ENCODE measurements around the gene ADK.

ADK gene

GRCh38 chr10:74743401-74743800 is 592.4 kb downstream of the ADK start:
- no peak for TF ChIP-seq CTCF (IDR thresholded peaks at IDR 0.05; ENCODE audit: low read depth, low read length)
- H3K4me3 ChIP-seq (replicated peaks in 1 of 2; ENCODE audit: low read depth in 2 of 2, low read length in 2 of 2) = no peak overlapping the region
- no peak for DNase-seq (ENCODE audit: low read depth in 2 of 2)

DNA sequence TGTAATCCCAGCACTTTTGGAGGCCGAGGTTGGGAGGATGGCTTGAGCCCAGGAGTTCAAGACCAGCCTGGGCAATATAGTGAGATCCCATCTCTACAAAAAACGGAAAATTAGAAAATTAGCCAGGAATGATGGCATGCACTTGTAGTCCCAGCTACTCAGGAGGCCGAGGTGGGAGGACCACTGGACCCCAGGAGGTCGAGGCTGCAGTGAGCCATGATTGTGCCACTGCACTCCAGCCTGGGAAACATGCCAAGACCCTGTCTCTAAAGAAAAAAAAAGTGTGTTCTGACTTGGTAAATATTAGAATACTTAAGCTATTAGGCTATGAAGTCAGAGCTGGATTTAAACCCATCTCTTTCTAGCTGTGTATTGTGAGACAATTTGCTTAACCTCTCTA is 594.4 kb downstream of the ADK start:
- no peak for DNase-seq (ENCODE audit: low read depth in 2 of 2)
- TF ChIP-seq CTCF (IDR thresholded peaks at IDR 0.05; ENCODE audit: low read depth, low read length) = no peak
- no peak overlapping the region for H3K4me3 ChIP-seq (replicated peaks in 1 of 2; ENCODE audit: low read depth in 2 of 2, low read length in 2 of 2)

DNA sequence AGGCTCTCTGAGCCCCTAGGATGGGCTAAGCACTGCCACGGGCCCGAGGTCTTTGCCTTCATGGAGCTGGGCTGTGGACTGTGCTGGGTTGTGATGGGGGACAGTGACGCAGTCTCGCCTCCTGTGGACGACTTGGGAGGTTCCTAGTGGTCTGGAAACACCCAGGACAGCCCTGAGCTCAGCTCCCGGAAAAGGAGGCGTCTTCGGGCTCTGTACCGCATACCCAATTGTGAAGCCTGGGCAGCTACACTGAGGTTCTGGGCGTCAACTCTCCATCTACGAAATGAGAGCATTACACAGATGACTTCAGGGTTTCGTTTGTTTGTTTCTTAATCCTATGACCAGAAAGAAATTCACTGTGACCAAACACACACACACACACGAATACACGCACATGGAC is 595.8 kb downstream of the ADK start:
- no peak overlapping the region for H3K4me3 ChIP-seq (replicated peaks in 1 of 2; ENCODE audit: low read depth in 2 of 2, low read length in 2 of 2)
- no peak for TF ChIP-seq CTCF (IDR thresholded peaks at IDR 0.05; ENCODE audit: low read depth, low read length)
- DNase-seq (ENCODE audit: low read depth in 2 of 2) = no peak

DNA sequence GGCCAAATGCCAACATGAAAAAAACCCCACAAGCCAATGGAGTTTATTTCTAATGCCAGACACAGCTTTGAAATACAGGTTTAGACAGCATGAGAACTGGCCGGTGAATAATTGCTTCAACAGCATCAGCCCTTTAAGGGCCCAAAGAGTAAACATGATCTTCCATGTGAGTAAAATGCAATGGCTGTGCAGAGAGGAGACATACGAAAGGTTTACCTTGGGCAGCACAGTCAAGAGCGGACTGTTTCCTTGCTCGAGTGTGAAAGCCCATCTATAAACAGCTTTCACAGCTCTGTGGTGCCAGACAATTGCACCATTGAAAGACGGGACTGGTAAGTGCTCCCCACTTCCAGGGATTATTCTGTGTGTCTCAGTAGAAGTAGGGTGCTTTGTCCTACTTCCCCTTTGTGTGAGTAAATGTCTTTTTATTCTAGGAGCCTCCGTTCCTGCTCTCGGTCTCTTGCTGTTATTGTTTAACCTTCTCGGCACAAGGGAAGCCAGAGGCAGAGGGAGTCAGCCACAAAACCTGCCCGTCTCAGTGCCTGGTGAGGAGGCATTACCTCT is 597.5 kb downstream of the ADK start:
- H3K4me3 ChIP-seq (replicated peaks in 1 of 2; ENCODE audit: low read depth in 2 of 2, low read length in 2 of 2) = no peak overlapping the region
- no peak for DNase-seq (ENCODE audit: low read depth in 2 of 2)

GRCh38 chr10:74750848-74751274 is 599.8 kb downstream of the ADK start:
- TF ChIP-seq CTCF (IDR thresholded peaks at IDR 0.05; ENCODE audit: low read depth, low read length) = no peak
- DNase-seq (ENCODE audit: low read depth in 2 of 2) = no peak
- no peak overlapping the region for H3K4me3 ChIP-seq (replicated peaks in 1 of 2; ENCODE audit: low read depth in 2 of 2, low read length in 2 of 2)

More for the DNA sequence above, 597.5 kb downstream of the ADK start:
- TF ChIP-seq CTCF (IDR thresholded peaks at IDR 0.05; ENCODE audit: low read depth, low read length) = no peak

DNA sequence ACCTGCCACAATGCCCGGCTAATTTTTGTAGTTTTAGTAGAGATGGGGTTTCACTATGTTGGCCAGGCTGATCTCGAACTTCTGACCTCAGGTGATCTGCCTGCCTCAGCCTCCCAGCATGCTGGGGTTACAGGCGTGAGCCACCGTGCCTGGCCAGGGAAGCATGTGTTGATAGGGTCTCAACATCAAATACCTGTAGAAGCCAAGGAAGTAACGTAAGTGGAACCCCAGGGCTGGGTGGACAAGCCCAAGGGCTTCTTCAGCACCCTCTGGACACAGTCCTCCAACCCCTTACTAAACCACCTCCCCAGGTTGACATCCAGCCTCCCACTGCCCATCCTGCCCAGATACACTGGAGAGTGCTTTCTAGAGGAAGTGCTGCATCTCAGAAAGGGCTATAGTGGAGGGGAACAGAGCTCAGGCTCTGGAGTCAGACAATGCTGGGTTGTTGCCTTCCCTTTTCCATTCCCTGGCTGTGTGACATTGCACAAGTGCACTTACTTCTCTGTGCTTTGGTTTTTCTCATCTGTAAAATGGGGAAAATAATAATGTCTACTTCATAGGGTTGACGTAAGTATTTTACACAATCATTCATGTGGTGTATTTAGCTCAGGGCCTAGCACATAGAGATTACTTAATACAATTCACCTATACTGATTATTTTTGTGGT is 601.5 kb downstream of the ADK start:
- TF ChIP-seq CTCF (IDR thresholded peaks at IDR 0.05; ENCODE audit: low read depth, low read length) = no peak
- H3K4me3 ChIP-seq (replicated peaks in 1 of 2; ENCODE audit: low read depth in 2 of 2, low read length in 2 of 2) = no peak overlapping the region
- no peak for DNase-seq (ENCODE audit: low read depth in 2 of 2)
